HG02852 (cell line): ENCODE results near the gene TMEM156.
"Not testable (repeated sequence)": the region's sequence is repeated elsewhere in the genome, so short reads cannot be mapped to it uniquely, and the experiment has no call there.

Experiments
- ATAC-seq: cut with Tn5 transposase; IDR thresholded peaks from one replicate; pipeline ENCODE4 v1.9.1; 2021; ENCODE audit warnings: mild to moderate bottlenecking, moderate library complexity; ENCODE audit not compliant: unreplicated experiment

The TMEM156 gene

DNA sequence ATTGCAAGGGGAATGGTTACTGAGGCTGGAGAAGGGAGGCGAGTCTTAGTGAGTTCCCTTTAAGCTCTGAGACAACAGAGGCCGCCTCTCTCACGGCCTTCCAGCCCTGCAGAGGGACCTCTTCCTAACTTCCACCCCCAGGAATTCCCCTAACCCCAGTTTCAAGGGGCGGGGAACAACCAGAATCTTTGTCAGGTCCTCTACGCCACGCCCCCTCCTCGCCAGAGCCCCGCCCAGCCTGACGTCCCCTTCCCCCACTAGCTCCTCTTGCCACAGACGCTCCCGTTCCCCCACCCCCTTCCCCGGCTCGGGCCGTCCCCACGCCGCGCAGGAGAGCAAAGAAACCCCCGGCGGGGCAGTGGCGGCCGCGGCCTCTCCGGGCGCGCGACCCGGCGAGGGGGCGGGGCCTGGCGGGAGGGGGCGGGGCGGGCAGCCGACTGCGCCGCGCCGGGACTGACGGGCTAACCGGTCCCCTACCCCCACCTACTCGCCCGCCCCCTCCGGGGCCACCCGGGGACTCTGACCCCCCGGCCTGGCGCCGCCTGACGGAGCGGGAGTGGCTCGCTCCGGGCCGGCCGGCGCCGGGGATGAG lies 12.3 kb upstream of the TMEM156 start:
- peak; percentile 69 for ATAC-seq

DNA sequence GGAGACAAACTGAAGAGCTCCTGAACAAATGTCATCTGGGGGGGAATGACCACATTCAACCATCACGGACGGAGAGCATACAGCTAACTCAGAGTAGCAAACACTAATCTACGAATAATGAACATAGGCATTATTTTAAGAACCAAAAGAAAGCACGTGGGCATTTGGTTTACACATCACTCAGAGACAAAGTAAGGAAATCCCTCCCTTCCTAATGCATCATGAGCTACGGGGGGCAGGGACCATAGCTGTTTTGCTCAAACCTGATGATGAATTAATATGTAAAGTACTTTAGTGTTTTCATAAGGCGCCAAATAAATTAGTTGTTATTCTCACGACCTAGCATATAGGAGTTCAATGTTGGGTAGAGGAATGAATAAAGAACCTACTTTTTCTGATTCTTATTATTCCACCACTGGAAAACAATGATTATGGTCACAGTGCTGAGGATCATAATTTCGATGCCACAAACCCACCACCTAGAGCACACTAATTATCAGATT lies 11.7 kb upstream of the TMEM156 start:
- no peak for ATAC-seq

DNA sequence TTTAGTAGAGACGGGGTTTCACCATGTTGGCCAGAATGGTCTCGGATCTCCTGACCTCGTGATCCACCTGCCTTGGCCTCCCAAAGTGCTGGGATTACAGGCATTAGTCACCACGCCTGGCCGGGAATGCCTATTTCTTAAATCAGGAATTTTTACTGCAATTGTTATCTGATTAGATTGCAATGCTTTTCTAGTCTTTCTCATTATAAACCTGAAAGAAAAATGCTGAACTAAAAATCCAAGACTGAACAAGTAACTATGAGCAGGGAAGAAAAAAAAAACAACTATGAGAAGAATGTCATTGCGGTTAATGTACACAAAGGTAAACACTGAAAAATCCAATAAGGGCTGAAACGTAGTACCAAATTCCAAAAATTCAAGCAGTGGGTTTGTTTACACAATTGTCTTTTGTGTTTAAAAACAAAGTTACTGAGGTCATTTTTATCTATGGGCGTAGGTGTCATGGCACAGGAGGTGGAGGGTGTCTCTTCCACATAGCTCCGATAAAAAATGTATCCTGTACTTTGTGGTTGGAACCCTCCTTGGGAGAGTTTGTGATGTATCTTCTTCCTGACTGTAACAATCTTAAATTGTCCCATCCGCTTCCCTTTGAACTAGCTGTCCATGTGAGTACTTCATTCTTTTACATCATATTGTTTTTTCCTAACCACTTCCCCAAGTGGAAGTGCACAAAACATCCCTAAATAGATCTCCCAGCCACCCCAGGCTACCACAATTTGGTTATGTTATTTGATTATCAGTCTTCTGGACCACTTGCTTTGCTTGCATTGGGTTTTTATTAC lies 11.1 kb upstream of the TMEM156 start:
- no peak for ATAC-seq

DNA sequence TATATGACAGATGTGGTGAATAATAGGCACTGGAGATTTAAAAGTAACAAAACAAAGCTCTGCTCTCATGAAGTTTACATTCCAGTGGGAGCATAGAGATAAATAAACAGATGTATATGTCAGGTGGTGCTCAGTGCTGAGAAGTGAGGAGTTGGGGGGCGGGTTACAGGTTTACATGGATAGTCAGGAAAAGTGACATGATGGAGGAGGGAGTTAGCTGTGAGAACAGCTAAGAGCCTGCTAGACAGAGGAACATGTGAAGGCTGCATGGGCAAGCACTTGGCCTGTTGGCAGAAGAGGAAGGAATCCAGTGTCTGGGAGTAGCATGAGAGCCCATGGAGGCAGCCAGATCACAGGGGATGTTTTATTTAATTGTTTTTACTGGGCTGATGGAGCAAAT lies 10.2 kb upstream of the TMEM156 start:
- ATAC-seq: no peak

DNA sequence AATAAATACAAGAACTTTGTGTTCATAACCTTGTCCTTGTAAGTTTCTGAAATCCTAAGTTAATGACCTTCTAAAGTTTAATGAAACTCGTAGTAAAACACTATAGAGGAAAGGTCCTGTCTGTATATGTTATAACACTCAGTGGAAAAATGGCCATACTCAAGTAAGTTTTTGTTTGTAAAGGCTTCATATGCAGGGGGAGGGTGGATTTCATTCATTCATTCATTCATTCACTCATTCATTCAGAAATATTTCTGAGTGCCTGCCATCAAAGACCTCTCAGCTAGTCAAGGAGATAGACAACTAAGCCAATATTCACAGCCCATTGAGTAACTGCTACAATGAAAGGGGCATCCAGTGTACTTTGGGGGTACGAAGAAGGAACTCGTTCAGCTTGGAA lies 6.9 kb upstream of the TMEM156 start:
- ATAC-seq: no peak

DNA sequence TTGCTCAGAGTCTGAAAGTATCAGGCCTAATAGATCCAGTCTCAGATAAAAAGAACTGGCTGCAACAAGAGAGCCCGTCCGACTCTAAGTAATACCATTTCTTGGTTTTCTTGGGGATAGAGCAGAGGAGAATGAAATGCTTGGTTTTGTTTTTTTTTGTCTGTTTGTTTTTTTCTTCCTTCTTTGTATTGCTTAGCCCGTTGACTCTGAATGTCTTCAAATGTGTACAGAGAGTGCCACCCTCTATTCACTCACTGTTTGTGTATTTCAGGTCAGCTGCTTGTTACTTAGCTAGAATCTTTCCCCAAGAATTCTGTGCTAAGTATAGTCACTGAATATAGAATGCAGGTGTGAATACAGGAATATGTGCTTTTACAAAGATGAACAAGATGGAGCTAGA lies 5.7 kb upstream of the TMEM156 start:
- no peak for ATAC-seq

DNA sequence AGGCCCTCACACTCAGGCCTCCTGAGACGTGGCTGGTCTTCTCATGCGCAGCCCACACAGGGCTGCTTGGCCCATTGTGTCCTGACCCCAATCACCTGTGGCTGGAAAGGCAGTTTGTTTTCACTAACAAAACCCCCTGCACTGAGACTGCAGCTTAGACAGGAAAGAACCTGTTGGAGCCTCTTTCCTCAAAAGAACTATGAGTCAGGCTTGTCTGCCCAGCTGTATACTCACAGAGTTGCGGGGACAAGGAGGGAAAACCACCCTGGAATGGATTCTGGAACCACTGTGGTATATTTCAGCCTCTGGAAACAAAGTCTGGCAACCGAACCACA lies 5.2 kb upstream of the TMEM156 start:
- ATAC-seq: no peak

DNA sequence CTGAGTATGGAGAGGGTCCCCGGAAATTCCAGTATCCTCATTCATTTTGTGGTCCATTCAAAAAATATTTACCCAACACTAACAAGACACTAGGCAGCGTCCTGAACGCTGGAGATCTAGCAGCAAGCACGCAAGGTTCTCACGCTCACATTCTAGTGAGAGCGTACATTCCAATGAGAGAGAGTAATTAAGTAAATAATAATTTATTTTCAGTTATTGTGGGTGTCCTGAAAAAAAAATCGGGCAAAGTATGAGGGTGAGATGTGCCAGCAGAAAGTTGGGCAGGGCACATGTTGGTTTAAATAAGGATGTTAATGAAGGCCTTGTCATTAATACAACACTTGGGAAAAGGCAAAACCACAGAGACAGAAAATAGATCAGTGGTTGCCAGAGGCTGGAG lies 4.0 kb upstream of the TMEM156 start:
- no peak for ATAC-seq

DNA sequence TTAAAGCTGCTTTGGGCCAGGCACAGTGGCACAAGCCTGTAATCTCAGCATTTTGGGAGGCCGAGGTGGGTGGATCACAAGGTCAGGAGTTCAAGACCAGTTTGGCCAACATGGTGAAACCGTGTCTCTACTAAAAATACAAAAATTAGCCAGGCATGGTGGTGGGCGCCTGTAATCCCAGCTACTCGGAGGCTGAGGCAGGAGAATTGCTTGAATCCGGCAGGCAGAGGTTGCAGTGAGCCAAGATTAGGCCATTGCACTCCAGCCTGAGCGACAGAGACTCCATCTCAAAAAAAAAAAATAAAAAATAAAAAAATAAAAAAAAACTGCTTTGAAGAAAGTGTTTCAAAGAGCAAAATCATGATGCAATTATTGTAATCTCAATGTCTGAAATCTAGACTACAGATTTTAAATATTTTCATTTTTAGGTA lies 604 bp downstream of the TMEM156 start:
- not testable (repeated sequence) for ATAC-seq

DNA sequence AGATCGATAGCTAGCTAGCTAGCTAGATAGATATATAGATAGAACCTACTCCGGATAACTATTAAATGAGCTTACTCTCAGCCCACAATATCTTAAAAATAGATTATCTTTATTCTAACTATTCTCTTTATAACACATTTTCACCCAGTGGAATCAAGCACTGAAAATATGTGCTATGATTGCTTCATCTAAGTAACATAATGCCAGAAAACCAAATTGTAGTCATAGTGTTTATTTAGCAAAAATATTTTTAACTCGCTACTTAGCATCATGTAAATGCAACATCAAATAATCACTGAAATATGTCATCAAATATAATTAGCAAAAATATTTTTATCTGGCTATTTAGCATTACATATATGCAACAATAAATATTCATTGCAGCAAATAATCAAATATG lies 1.5 kb downstream of the TMEM156 start:
- no peak for ATAC-seq

DNA sequence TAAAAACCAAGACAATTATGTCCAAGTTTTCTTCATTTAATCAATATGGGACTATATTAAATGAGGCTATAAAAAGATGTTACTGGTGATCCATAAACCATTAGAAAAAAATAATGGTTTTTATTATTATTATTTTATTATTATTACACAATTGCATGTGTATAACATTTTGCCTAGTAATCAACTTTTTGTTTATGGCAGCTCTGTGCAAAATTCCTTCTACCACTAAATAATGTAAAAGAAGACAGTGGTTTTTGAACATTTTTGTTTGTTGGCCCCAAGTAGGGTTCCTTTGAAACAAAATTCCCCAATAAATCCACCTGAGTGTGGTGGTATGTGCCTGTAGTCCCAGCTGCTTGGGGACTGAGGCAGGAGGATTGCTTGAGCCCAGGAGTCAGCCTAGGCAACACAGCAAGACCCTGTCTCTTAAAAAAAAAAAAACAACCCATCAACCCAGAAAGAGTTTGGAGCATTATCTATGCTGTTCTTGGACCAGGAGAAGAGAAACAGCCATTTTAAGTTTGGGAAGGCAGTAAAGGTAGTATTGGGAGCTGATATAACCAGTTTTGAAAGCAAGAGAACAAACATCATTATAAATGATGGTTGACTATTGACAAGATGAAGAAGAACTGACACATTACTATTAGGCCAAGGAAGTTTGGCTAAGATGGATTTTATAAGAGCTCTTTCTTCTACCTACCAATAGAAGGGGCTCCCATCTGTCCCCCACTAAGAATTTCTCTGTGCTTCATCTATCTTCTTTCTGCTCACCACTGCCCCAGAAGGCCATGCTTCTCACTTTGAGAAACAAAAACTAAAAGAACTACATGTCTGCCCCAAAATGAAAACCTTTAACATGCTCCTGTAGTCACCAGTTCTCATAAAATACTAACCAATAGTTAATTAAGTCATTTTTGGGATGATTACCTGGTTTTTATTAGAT lies 2.2 kb downstream of the TMEM156 start:
- ATAC-seq: no peak

DNA sequence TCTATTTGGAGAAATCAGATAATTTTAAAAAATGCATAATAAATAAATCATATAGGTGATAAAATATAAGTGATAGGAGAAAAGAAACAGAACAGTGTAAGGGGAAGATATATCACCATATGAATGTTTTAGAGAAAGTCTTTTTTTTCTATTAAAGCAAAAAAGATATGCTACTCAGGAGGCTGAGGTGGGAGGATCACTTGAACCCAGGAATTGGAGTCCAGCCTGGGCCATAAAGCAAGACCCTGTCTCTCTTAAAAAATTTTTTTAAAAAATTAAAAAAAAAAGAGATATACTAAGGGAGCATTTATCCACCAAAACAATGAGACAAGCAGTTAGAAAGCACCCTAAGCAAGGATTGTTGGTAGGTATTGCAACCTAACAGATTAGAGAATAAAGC lies 6.1 kb downstream of the TMEM156 start:
- ATAC-seq: no peak

DNA sequence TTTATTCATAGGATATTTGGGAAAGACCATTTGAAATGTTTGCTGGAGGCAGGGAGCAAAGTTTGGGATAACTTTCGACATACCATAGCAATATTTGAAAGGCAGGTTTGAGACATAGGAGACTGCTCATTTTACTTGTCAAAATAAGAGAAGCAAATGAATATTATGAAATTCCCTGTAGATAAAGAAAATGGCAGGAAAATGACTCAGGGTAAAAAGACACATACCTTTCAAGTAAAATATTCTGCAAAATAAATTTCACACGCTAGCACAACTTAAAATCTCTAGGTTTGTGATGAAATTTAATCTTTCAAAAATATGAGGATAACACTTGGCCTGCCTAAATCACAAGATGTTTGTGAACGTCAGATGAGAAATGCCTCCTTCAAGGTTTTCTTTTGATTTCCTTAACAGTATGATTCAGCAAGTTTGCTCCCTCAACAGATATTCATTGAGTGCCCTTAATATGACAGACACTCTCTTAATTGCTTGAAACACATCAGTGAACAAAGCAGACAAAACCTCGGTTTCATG lies 6.6 kb downstream of the TMEM156 start:
- no peak for ATAC-seq

DNA sequence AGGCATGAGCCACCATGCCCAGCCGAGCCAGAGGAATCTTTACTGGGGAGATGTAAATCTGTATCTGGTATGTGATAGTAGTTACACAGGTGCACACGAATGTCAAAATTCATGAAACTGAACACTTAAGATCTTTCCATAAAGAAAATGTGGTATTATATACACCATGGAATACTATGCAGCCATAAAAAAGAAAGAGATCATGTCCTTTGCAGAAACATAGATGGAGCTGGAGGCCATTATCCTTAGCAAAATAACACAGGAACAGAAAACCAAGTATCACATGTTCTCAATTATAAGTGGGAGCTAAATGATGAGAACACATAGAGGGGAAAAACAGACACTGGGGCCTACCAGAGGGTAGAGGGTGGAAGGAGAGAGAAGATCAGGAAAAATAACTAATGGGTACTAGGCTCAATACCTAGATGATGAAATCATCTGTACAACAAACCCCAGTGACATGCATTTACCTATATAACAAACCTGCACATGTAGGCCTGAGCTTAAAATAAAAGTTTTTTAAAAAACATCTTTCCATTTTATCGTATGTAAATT lies 7.8 kb downstream of the TMEM156 start:
- no peak for ATAC-seq

DNA sequence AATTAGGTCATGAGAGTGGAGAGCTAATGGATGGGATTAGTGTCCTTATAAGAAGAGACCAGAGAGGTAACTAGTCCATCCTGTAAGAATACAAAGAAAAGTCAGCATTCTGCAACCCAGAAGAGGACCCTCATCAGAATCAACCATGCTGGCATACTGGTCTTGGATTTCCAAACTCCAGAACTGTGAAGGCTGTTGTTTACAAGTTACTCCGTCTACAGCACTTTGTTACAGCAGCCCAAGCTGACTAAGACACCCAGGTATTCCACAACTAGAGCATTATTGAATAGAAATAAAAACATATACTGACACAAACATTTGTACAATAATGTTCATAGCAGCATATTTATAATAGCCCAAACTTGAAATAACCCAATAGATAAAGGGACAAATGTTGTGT lies 9.2 kb downstream of the TMEM156 start:
- no peak for ATAC-seq

DNA sequence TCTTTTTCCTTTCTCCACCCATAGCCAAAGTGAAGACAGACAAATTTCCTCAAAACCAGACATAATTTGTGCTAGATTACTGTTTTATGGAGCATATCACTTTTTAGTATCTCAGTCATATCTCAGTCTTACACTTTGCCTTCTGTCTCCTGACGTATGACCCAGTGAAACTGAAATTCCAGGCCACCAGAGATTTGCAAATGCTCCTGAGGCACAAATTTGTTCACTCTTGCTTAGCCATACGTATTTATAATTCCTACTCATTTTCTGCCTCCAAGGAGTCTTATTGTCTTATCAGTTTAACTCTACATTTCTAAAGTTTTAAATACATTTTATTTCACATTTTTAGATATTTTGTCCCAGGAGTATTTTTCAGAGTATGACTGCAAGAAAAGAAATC lies 10.0 kb downstream of the TMEM156 start:
- no peak for ATAC-seq

DNA sequence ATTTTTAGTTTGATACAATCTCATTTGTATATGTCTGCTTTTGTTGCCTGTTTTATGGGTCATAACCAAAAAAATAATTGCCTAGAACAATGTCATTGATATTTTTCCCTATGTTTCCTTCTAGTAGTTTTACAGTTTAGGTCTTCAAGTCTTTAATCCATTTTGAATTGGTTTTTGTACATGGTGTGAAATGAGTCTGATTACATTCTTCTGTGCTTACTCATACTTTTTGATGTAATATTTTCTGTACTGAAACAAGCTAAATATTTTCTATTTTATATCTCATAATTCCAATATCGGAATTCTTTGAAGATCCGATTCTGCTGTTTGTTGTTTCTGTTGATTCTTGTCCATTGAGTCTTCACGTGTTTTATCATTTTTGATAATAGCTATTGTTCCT lies 10.6 kb downstream of the TMEM156 start:
- ATAC-seq: no peak

DNA sequence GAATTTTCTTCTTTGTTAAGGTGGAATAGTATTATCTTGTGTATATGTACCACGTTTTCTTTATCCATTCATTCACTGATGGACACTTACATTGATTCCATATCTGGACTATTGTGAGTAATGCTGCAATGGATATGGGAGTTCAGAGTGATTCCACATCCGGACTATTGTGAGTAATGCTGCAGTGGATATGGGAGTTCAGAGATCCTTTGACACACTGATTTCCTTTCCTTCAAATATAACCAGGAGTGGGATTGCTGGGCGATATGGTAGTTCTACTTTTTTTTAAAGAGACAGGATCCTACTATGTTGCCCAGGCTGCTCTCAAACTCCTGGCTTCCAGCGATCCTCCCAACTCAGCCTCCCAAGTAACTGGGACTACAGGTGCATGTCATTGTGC lies 12.1 kb downstream of the TMEM156 start:
- ATAC-seq: no peak

DNA sequence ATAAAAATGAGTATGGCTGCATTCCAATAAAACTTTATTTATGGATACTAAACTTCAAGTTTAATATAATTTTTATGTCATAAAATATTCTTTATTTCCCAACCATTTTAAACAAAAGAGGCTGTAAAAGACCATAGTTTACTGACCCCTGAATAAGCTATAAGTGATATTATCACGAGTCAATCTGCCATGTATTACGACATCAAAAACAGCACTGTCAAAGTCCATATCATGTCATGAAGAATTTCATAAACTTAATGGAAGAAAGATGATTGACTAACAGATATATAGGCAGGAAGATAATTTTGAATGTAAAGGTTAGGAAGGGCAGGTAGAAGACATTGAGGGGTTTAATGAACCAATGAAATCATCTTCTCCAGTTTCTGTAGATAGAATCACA lies 18.2 kb downstream of the TMEM156 start:
- no peak for ATAC-seq

DNA sequence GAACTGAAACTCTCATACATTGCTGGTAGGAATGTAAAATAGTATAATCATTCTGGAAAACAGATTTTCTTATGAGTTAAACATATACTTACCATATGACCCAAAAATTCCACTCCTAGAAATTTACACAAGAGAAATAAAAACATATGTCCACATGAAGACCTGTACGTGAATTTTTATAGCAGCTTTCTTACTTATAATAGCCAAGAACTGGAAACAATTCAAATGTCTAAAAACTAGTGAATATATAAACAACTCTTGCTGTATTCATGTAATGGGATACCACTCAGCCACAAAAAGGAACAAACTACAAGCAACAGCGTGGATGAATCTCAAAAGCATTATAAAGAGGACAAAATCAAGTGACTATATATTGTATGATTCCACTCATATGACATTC lies 27.5 kb downstream of the TMEM156 start:
- no peak for ATAC-seq

DNA sequence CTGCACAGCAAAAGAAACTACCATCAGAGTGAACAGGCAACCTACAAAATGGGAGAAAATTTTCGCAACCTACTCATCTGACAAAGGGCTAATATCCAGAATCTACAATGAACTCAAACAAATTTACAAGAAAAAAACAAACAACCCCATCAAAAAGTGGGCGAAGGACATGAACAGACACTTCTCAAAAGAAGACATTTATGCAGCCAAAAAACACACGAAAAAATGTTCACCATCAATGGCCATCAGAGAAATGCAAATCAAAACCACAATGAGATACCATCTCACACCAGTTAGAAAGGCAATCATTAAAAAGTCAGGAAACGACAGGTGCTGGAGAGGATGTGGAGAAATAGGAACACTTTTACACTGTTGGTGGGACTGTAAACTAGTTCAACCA lies 30.2 kb downstream of the TMEM156 start:
- not testable (repeated sequence) for ATAC-seq
